Measurements from ENCODE around the gene KRT10. TPM values are rescaled to one million over a fixed set of nuclear protein-coding genes. Genes with fewer than 3 reads are reported as not detected.

Gene KRT10
- total and polyA plus RNA-seq, 9 of the 15 experiments (the other 6 are each of a cell fraction or from before 2014, with no cell fraction given) = 47.0 to 179 (median 76.2) TPM

- TF ChIP-seq NRF1 (conservative IDR thresholded peaks at IDR 0.05 in 1 of 2, IDR thresholded peaks at IDR 0.05 in 1 of 2) (peak; percentile 63; a peak in 3 of 4 replicates), CXXC5 (CRISPR knock-in tag; IDR thresholded peaks at IDR 0.05) (peak; percentile 48), PBX2 (CRISPR knock-in tag; IDR thresholded peaks at IDR 0.05; ENCODE audit: low read depth) (no peak), PBX2 (tag; conservative IDR thresholded peaks at IDR 0.05; ENCODE audit: low read depth) (peak; percentile 70), SPI1 (IDR thresholded peaks at IDR 0.05; ENCODE audit: borderline replicate concordance, low read depth, low read length) (0 out of 2 replicates have a peak, but pooled peaks have one; percentile 25), BRD4 (IDR thresholded peaks at IDR 0.05) (0 out of 2 replicates have a peak, but pooled peaks have one; percentile 63), HMG20A (CRISPR knock-in tag; conservative IDR thresholded peaks at IDR 0.05) (no peak), HCFC1 (IDR thresholded peaks at IDR 0.05; ENCODE audit: low read depth, low read length) (no peak), EP400 (IDR thresholded peaks at IDR 0.05) (peak; percentile 13; the same call in 1 of the 2 replicates)
- TF ChIP-seq, protein P1, sequence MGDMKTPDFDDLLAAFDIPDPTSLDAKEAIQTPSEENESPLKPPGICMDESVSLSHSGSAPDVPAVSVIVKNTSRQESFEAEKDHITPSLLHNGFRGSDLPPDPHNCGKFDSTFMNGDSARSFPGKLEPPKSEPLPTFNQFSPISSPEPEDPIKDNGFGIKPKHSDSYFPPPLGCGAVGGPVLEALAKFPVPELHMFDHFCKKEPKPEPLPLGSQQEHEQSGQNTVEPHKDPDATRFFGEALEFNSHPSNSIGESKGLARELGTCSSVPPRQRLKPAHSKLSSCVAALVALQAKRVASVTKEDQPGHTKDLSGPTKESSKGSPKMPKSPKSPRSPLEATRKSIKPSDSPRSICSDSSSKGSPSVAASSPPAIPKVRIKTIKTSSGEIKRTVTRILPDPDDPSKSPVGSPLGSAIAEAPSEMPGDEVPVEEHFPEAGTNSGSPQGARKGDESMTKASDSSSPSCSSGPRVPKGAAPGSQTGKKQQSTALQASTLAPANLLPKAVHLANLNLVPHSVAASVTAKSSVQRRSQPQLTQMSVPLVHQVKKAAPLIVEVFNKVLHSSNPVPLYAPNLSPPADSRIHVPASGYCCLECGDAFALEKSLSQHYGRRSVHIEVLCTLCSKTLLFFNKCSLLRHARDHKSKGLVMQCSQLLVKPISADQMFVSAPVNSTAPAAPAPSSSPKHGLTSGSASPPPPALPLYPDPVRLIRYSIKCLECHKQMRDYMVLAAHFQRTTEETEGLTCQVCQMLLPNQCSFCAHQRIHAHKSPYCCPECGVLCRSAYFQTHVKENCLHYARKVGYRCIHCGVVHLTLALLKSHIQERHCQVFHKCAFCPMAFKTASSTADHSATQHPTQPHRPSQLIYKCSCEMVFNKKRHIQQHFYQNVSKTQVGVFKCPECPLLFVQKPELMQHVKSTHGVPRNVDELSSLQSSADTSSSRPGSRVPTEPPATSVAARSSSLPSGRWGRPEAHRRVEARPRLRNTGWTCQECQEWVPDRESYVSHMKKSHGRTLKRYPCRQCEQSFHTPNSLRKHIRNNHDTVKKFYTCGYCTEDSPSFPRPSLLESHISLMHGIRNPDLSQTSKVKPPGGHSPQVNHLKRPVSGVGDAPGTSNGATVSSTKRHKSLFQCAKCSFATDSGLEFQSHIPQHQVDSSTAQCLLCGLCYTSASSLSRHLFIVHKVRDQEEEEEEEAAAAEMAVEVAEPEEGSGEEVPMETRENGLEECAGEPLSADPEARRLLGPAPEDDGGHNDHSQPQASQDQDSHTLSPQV (IDR thresholded peaks at IDR 0.05) = peak; percentile 69
Measured at GRCh38 chr17:40820228-40820838, 2.1 kb downstream of the KRT10 start (continued).
